HepG2 (cell line): Measurements from ENCODE around the gene ABCC10. TPM values are rescaled to one million over a fixed set of nuclear protein-coding genes. Genes with fewer than 3 reads are reported as not detected.

Experiments
- ATAC-seq: fragments of 200-7000 bp; cut with Tn5 transposase; 3 replicates; pipeline ENCODE4 v1.9.1; 2020; ENCODE audit warnings: mild to moderate bottlenecking, moderate library complexity
- BruUV-seq: library from RNA; stranded (reverse); fragments of 400-500 nt; replicated peaks from 2 replicates; lab custom pipeline; 2021; lab: Mats Ljungman, UMichigan
- CTCF ChIA-PET: fragments of 300-600 bp; formaldehyde crosslinking; extraction: SDS; loops from one replicate; lab custom pipeline; 2021; ENCODE audit warnings: low total read pairs, inconsistent platforms, low intra/inter-chr PET ratio; lab: Yijun Ruan, JAX
- POLR2A ChIA-PET: fragments of 350-600 bp; sonication (Branson Sonifier 250); formaldehyde crosslinking; loops from one replicate; lab custom pipeline; 2020; ENCODE audit warnings: antibody characterized with exemption, inconsistent platforms; lab: Yijun Ruan, JAX
- DNase-seq: peaks from one replicate; pipeline ENCODE4 v3.0.0-alpha.2; 2015; ENCODE audit warnings: low spot score
- FAIRE-seq: peaks from 3 replicates; lab custom pipeline; 2011; peaks lifted over from hg19 to GRCh38; lab: Jason Lieb, UNC
- H2AFZ ChIP-seq: one replicate; pipeline ENCODE4 v1.6.1; 2011; ENCODE audit warnings: low read length, inconsistent platforms
- H3K27ac ChIP-seq: fragments of 300-600 bp; 3 replicates; pipeline ENCODE4 v1.8.0; 2011; ENCODE audit warnings: mixed run types, mild to moderate bottlenecking, mixed read lengths, low read length, inconsistent platforms; ENCODE audit not compliant: insufficient read depth; ENCODE audit errors: extremely low read length
- H3K27me3 ChIP-seq, 2 experiments: fragments of 200-600 bp in 1 of 2; 2 replicates in 1 of 2; 3 replicates in 1 of 2; pipeline versions ENCODE4 v1.6.0 to v1.8.0; 2011; ENCODE audit warnings: low read length in 2 of 2, mild to moderate bottlenecking in 2 of 2, moderate library complexity in 2 of 2, inconsistent platforms in 1 of 2; ENCODE audit not compliant: insufficient read depth in 2 of 2, control insufficient read depth in 1 of 2
- H3K36me3 ChIP-seq, 2 experiments: fragments of 200-600 bp in 1 of 2; replicated peaks in 1 of 2; 2 replicates in 1 of 2; 3 replicates in 1 of 2; pipeline versions ENCODE4 v1.5.1 to v1.8.0; 2011; ENCODE audit warnings: low read length in 2 of 2, inconsistent platforms in 1 of 2; ENCODE audit not compliant: insufficient read depth in 2 of 2, control insufficient read depth in 1 of 2
- H3K4me1 ChIP-seq: 2 replicates; pipeline ENCODE4 v1.5.1; 2012; ENCODE audit warnings: low read length, inconsistent platforms; ENCODE audit not compliant: insufficient read depth
- H3K4me2 ChIP-seq: 2 replicates; pipeline ENCODE4 v1.6.0; 2011; ENCODE audit warnings: low read depth, low read length, inconsistent platforms
- H3K4me3 ChIP-seq, 3 experiments: fragments of 200-600 bp in 1 of 3; sonication (generic), shearing (Covaris generic) in 1 of 3; replicated peaks in 1 of 3; 2 replicates each; pipeline ENCODE4 v1.5.1; 2011 to 2016; ENCODE audit warnings: low read length in 3 of 3, inconsistent platforms in 2 of 3, low read depth in 2 of 3, mild to moderate bottlenecking in 2 of 3, control low read depth in 1 of 3, mixed read lengths in 1 of 3; ENCODE audit not compliant: insufficient read depth in 1 of 3
- H3K79me2 ChIP-seq: one replicate; pipeline ENCODE4 v1.6.1; 2011; ENCODE audit warnings: low read length, inconsistent platforms; ENCODE audit not compliant: insufficient read depth
- H3K9ac ChIP-seq: 2 replicates; pipeline ENCODE4 v1.6.0; 2011; ENCODE audit warnings: mild to moderate bottlenecking, low read depth, low read length, inconsistent platforms; ENCODE audit not compliant: insufficient read depth
- H3K9me3 ChIP-seq: 2 replicates; pipeline ENCODE4 v1.5.1; 2012; ENCODE audit warnings: mild to moderate bottlenecking, low read length
- H4K20me1 ChIP-seq: 2 replicates; pipeline ENCODE4 v1.6.0; 2011; ENCODE audit warnings: inconsistent platforms, mild to moderate bottlenecking, low read length, moderate library complexity; ENCODE audit not compliant: insufficient read depth
- HNF1A ChIP-seq, 2 experiments: sonication (generic) in 1 of 2; formaldehyde crosslinking in 1 of 2; IDR thresholded peaks; 2 replicates each; pipeline versions ENCODE4 v1.4.0 to v1.6.1; 2016 to 2020; ENCODE audit warnings: borderline replicate concordance in 1 of 2, low read depth in 1 of 2, mild to moderate bottlenecking in 1 of 2, missing genetic modification reagents in 1 of 2
- PATZ1 ChIP-seq: sonication (generic); formaldehyde crosslinking; IDR thresholded peaks from 2 replicates; pipeline ENCODE4 v1.4.0; 2020; ENCODE audit warnings: missing genetic modification reagents
- ZFX ChIP-seq: sonication (generic); formaldehyde crosslinking; IDR thresholded peaks from 2 replicates; pipeline ENCODE4 v1.4.0; 2020; ENCODE audit warnings: mild to moderate bottlenecking, low read depth, missing genetic modification reagents, moderate library complexity
- ZNF546 ChIP-seq: sonication (generic); formaldehyde crosslinking; conservative IDR thresholded peaks from 2 replicates; pipeline ENCODE4 v1.8.1; 2023; ENCODE audit warnings: mild to moderate bottlenecking, missing genetic modification reagents
- ZNF781 ChIP-seq: sonication (generic); formaldehyde crosslinking; IDR thresholded peaks from 2 replicates; pipeline ENCODE4 v1.5.1; 2020; ENCODE audit warnings: borderline replicate concordance, mild to moderate bottlenecking, missing genetic modification reagents; ENCODE audit errors: not compliant biosample characterization
- WGBS: methylation state at CpG from one replicate; pipeline ENCODE4 v1.1.6; 2017; ENCODE audit warnings: low lambda C conversion rate; 5-methylcytosine and 5-hydroxymethylcytosine counted together
- in situ Hi-C: cut with HindIII; loops from 2 replicates; pipeline ENCODE4 v1.10.0; 2017; ENCODE audit warnings: low pct_unique_long_range_greater_than_20kb; ENCODE audit not compliant: extremely low pct_ligation_motif_present
- intact Hi-C: fragments of 100-400 bp; cut with micrococcal nuclease; formaldehyde crosslinking; loops from one replicate; pipeline ENCODE4 v1.10.0; 2022; ENCODE audit not compliant: unreplicated experiment
- polyA plus RNA-seq, 8 experiments: library from polyadenylated mRNA; depleted of rRNA in 3 of 8; stranded (reverse) in 7 of 8; unstranded in 1 of 8; fragments of >200 nt; fragmentation: Illumina TruSeq in 4 of 8; extraction: Trizol in 4 of 8; gene quantifications; 2 replicates each; pipeline versions ENCODE4 v1.2.1 to v1.2.3, GENCODE V29; 2011 to 2016; ENCODE audit warnings: low read depth in 4 of 8, missing spikeins in 1 of 8, mixed read lengths in 1 of 8; ENCODE audit not compliant: insufficient read depth in 1 of 8
- total RNA-seq, 5 experiments: library from RNA; depleted of rRNA; stranded (reverse); fragments of >200 nt; fragmentation: Illumina TruSeq; extraction: Trizol; gene quantifications; 2 replicates each; pipeline ENCODE4 v1.2.3, GENCODE V29; 2016; ENCODE audit warnings: low read depth in 1 of 5

Gene ABCC10
- total and polyA plus RNA-seq, 2 of the 13 experiments (the other 11 are each of a cell fraction or from before 2014, with no cell fraction given): 16.0 to 24.3 TPM

- TF ChIP-seq HNF1A (IDR thresholded peaks at IDR 0.05; ENCODE audit: low read depth): no peak
- TF ChIP-seq HNF1A (CRISPR knock-in tag; IDR thresholded peaks at IDR 0.05; ENCODE audit: borderline replicate concordance): no peak
Observed at GRCh38 chr6:43454290-43454695, 27.0 kb downstream of the ABCC10 start (continued).

DNA sequence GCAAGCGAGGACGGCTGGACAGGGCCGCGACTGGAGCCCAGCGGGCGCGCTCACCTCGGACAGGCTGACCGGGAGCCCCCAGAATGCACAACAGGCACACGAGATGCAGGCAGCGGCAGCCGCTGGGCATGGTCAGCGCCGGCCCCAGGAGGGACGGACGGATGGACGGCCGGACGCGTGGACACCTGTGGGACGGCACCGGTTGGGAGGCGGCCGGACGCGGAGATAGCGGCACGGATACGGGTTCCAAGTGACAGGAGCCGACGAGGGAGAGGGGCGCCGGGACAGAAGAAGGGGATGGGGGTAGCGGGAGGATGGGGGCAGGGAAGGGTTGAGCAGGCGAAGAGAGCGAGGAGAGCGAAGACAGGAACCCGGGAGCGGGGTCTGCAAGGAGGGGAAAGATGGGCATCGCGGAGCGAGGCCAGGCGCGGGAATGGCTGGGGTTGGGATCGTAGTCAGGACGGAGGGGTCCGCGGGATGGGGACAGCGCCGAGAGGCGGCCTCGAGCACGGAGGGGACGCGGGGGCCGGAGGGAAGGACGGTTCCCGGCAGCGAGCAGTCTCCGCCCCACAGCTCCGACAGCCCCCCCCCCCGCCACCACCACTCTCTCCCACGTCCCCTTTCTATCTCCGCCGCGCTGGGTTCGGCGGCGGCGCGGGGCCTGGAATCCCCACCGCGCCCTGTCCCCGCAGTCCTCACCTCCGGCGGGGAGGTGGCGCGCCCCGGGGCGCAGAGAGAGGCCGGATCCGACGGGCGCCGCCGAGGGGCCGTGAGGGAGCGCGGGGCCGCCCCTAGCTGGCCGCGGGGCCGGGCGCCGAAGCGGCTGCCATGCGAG, 27.6 kb downstream of the ABCC10 start:
- Histone ChIP-seq H3K27ac (no peak overlapping the region), H4K20me1 (no peaks in the 10 kb centered on the region), H3K36me3 (peaks cover 5 to 9% of the 10 kb centered on the region in 2 experiments; a peak in 3 of 5 replicates), H3K4me3 (peak overlapping the region; percentile 54 to 76 (median 66); a peak in 5 of 6 replicates), H3K4me2 (peak overlapping the region; percentile 100), H3K9me3 (no peaks in the 10 kb centered on the region), H3K79me2 (no peaks in the 10 kb centered on the region), H3K4me1 (peaks cover 26% of the 10 kb centered on the region), H3K27me3 (peaks cover 0 to 5% of the 10 kb centered on the region in 2 experiments; a peak in 3 of 5 replicates), H2AFZ (no peak overlapping the region), H3K9ac (peak overlapping the region; percentile 32; the same call in 1 of the 2 replicates)
- WGBS: 3% methylated on average over 54 of the region's 97 CpGs
- in situ Hi-C loops: loop anchor here (5.0 kb wide), 1 partner anchor 37 kb away; no protein-coding TSS in a partner anchor
- peak; percentile 67 for DNase-seq
- no TSS peak for BruUV-seq
- intact Hi-C loops: loop anchor here (1.0 kb wide), 2 partner anchors 41 to 51 kb away; no protein-coding TSS in a partner anchor
- ChIA-PET CTCF (interaction anchor here (1.5 to 4.7 kb wide), 3 partner anchors 41 to 192 kb away, joined by 3 to 53 read pairs (median 39); no protein-coding TSS in a partner anchor), POLR2A (interaction anchor here (1.0 to 4.7 kb wide), 10 partner anchors 9 to 55 kb away, joined by 3 to 38 read pairs (median 5); partner anchors contain the start of genes ABCC10, LRRC73 and TJAP1)
- FAIRE-seq: no peak
- ATAC-seq: peak; percentile 87
- peak; percentile 63 for TF ChIP-seq ZNF781 (CRISPR knock-in tag)
- peak; percentile 27 for TF ChIP-seq PATZ1 (CRISPR knock-in tag)
- peak; percentile 80 for TF ChIP-seq ZFX (CRISPR knock-in tag)
- TF ChIP-seq ZNF546: no peak; the same call in 1 of the 2 replicates
